Lower lobe of right lung (tissue), 2 donors: ENCODE results near the gene SASS6. TPM values are rescaled to one million over a fixed set of nuclear protein-coding genes. Genes with fewer than 3 reads are reported as not detected.

Experiments used
- ATAC-seq, 2 donors: fragments of 200-7000 bp; cut with Tn5 transposase; one replicate each; pipeline ENCODE4 v1.9.1; 2020 to 2022; ENCODE audit warnings: mild to moderate bottlenecking in 2 of 2, moderate library complexity in 2 of 2
- DNase-seq: peaks from one replicate; pipeline ENCODE4 v3.0.0-alpha.2; 2020
- H3K27ac ChIP-seq: fragments of 200-600 bp; one replicate; pipeline ENCODE4 v1.8.0; 2022
- H3K27me3 ChIP-seq: fragments of 200-600 bp; one replicate; pipeline ENCODE4 v1.8.0; 2022; ENCODE audit warnings: low read depth
- H3K36me3 ChIP-seq: fragments of 200-600 bp; one replicate; pipeline ENCODE4 v1.8.0; 2022; ENCODE audit warnings: mild to moderate bottlenecking
- H3K4me1 ChIP-seq: fragments of 200-600 bp; one replicate; pipeline ENCODE4 v1.8.0; 2022
- H3K4me3 ChIP-seq: fragments of 200-600 bp; one replicate; pipeline ENCODE4 v1.8.0; 2022; ENCODE audit warnings: mild to moderate bottlenecking
- H3K9me3 ChIP-seq: fragments of 200-600 bp; one replicate; pipeline ENCODE4 v1.8.0; 2022
- CTCF ChIP-seq: fragments of 200-600 bp; IDR thresholded peaks from one replicate; pipeline ENCODE4 v1.8.0; 2022; ENCODE audit warnings: antibody characterized with exemption, mild to moderate bottlenecking
- intact Hi-C: fragments of 100-400 bp; cut with DNase I; formaldehyde crosslinking; loops from one replicate; pipeline ENCODE4 v1.11.0; 2022
- total RNA-seq: library from RNA; stranded (reverse); fragmentation: NEBNext Ultra II Directional; extraction: Animal tissue kit (Norgen Biotek cat#: 25700); gene quantifications from one replicate; pipeline ENCODE4 v1.2.1, GENCODE V29; 2021
- donor health status: DM: no; HTN: yes; CAD: no; lungs with severe emphysema.

The SASS6 gene
- total RNA-seq, 1 donor from 2014 or later = 3.0 TPM

- Histone ChIP-seq H3K9me3 (no peaks in the 10 kb centered on the region), H3K4me3 (no peak overlapping the region), H3K27ac (no peak overlapping the region), H3K27me3 (no peaks in the 10 kb centered on the region), H3K4me1 (peaks cover 31% of the 10 kb centered on the region), H3K36me3 (no peaks in the 10 kb centered on the region)
- DNase-seq = no peak
- no peak for TF ChIP-seq CTCF
- ATAC-seq = no peak
- intact Hi-C loops = no loop called here
Measured at GRCh38 chr1:100131623-100132022, 1.1 kb downstream of the SASS6 start.

GRCh38 chr1:100130552-100131077 is 2.1 kb downstream of the SASS6 start:
- no peaks in the 10 kb centered on the region for H3K27me3 ChIP-seq
- no peak overlapping the region for H3K27ac ChIP-seq
- TF ChIP-seq CTCF = no peak
- ATAC-seq = no peak
- intact Hi-C loops = no loop called here
- H3K4me1 ChIP-seq = peaks cover 31% of the 10 kb centered on the region
- no peak for DNase-seq
- H3K36me3 ChIP-seq = no peaks in the 10 kb centered on the region
- no peaks in the 10 kb centered on the region for H3K9me3 ChIP-seq
- no peak overlapping the region for H3K4me3 ChIP-seq

GRCh38 chr1:100127226-100127625 is 5.5 kb downstream of the SASS6 start:
- DNase-seq = no peak
- no peak for ATAC-seq
- Histone ChIP-seq H3K9me3 (no peaks in the 10 kb centered on the region), H3K27ac (no peak overlapping the region), H3K36me3 (no peaks in the 10 kb centered on the region), H3K4me1 (peaks cover 10% of the 10 kb centered on the region), H3K27me3 (no peaks in the 10 kb centered on the region), H3K4me3 (no peak overlapping the region)
- intact Hi-C loops = no loop called here
- no peak for TF ChIP-seq CTCF

DNA sequence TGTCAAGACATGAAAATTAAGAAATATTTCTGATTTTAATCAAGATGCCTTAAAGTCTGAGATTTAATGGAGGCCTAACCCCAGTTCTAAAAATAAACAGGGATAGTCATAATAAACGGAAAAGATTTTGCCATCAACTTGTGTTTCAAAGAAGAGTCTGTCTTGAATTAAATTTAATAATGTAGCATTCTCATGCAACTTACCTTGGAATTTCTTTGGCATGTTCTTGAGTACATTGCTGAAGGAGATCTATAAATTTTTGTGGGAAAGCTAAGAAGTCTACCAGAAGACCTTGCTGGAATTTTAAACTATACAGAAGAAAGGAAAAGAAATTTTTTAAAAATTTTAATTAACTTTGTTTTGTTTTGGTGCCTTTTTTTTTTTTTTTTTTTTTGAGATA is 10.6 kb downstream of the SASS6 start:
- no peak for ATAC-seq
- Histone ChIP-seq H3K4me1 (no peaks in the 10 kb centered on the region), H3K27me3 (no peaks in the 10 kb centered on the region), H3K27ac (no peak overlapping the region), H3K4me3 (no peak overlapping the region), H3K9me3 (no peaks in the 10 kb centered on the region), H3K36me3 (peaks cover 12% of the 10 kb centered on the region)
- intact Hi-C loops = no loop called here
- TF ChIP-seq CTCF = no peak
- DNase-seq = no peak

DNA sequence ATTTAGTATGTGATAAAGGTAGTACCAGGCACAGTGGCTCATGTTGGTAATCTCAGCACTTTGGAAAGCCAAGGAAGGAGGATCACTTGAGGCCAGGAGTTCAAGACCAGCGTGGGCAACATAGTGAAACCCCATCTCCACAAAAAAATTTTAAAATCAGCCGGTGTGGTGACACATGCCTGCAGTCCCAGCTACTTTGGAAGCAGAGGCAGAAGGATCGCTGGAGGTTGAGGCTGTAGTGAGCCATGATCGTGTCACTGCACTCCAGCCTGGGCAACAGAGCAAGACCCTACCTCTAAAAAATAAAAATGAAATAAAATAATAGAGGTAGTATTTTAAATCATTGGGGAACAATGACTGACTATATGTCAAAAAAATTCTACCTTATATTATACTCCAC is 17.2 kb downstream of the SASS6 start:
- ATAC-seq (no peak), DNase-seq (no peak)
- no peaks in the 10 kb centered on the region for H3K4me1 ChIP-seq
- no peaks in the 10 kb centered on the region for H3K9me3 ChIP-seq
- H3K36me3 ChIP-seq = peaks cover 12% of the 10 kb centered on the region
- TF ChIP-seq CTCF = no peak
- no peak overlapping the region for H3K4me3 ChIP-seq
- H3K27me3 ChIP-seq = no peaks in the 10 kb centered on the region
- H3K27ac ChIP-seq = no peak overlapping the region
- intact Hi-C loops = no loop called here
